Natural killer cell treated with Interleukin-12 subunit alpha and Interleukin-12 subunit beta and Interleukin-15 and Interleukin-18, amount 100 ng/mL, for 72 hours (primary cell): ENCODE data around the gene TRMU. TPM values are rescaled to one million over a fixed set of nuclear protein-coding genes. Genes with fewer than 3 reads are reported as not detected.
"Not testable (repeated sequence)": the region's sequence is repeated elsewhere in the genome, so short reads cannot be mapped to it uniquely, and the experiment has no call there.

ENCODE experiments used
- ATAC-seq, 2 donors: fragments of 150-1000 bp; cut with Tn5 transposase in 1 of 2; sonication (Bioruptor Pico), chemical (Tn5 transposase) in 1 of 2; 2 replicates each; pipeline ENCODE4 v1.10.0; 2021
- DNase-seq: peaks from one replicate; pipeline ENCODE4 v3.0.0; 2022; ENCODE audit warnings: low spot score
- H3K27ac Mint-ChIP-seq, 2 donors: 1 replicate in 1 of 2; 2 replicates in 1 of 2; pipeline ENCODE4 v1.8.0; 2022; ENCODE audit warnings: mixed read lengths in 2 of 2, mild to moderate bottlenecking in 1 of 2, moderate library complexity in 1 of 2
- H3K27me3 Mint-ChIP-seq, 2 donors: 1 replicate in 1 of 2; 2 replicates in 1 of 2; pipeline ENCODE4 v1.8.0; 2022; ENCODE audit warnings: mixed read lengths in 2 of 2
- H3K36me3 Mint-ChIP-seq: one replicate; pipeline ENCODE4 v1.8.0; 2022; ENCODE audit warnings: mixed read lengths
- H3K4me1 Mint-ChIP-seq, 2 donors: 1 replicate in 1 of 2; 2 replicates in 1 of 2; pipeline ENCODE4 v1.8.0; 2022; ENCODE audit warnings: low read depth in 2 of 2, mixed read lengths in 2 of 2, mild to moderate bottlenecking in 1 of 2
- H3K4me3 Mint-ChIP-seq: one replicate; pipeline ENCODE4 v1.8.0; 2022; ENCODE audit warnings: mixed read lengths
- H3K9me3 Mint-ChIP-seq: 2 replicates; pipeline ENCODE4 v1.8.0; 2022; ENCODE audit warnings: mixed read lengths
- total RNA-seq, 2 donors: library from RNA; stranded (reverse); gene quantifications; one replicate each; pipeline ENCODE4 v1.2.3, GENCODE V29; 2022

Gene TRMU
- total RNA-seq, 2 donors from 2014 or later, result 72.7 to 135 TPM

- DNase-seq (no peak), ATAC-seq (no peak)
- no peaks in the 10 kb centered on the region for H3K27me3 Mint-ChIP-seq
- H3K4me3 Mint-ChIP-seq, result peak overlapping the region; percentile 97
- H3K9me3 Mint-ChIP-seq, result no peaks in the 10 kb centered on the region
- H3K36me3 Mint-ChIP-seq, result peaks cover 24% of the 10 kb centered on the region
- peak overlapping the region; percentile 97 to 100 for H3K27ac Mint-ChIP-seq
- peaks cover 65 to 67% of the 10 kb centered on the region in 2 donors for H3K4me1 Mint-ChIP-seq
These were observed 40.7 kb upstream of the TRMU start for GRCh38 chr22:46294784-46295183.

DNA sequence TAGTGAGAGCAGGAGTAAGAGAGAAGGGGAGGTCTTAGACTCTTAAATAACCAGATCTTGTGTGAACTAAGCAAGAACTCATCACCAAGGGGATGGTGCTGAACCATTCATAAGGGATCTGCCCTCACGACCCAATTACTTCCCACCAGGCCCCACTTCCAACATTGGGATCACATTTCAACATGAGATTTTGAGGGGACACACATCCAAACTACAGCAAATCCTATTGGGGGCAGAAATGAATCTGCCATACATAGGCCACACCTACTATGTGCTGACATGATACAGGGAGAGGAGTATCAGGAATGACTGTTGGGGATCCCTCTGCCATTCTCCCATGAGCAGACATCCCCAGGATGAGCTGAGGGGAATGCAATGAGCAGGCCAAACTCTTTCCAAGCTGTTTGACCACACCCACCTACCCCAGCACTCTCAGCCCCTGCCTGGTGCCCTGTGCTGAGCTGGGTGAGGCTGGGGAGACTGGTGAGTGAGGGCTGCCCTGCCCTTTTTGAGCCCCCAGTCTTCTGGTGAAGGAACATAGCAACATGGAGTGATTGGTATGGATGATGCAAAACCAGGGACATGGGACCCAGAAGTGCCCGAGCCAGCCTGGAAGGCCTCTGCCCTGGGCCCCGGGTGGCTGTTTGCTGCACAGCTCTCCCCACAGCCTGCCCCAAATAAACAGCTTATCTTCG lies 40.1 kb upstream of the TRMU start:
- Mint-ChIP-seq H3K4me3 (peak overlapping the region; percentile 97), H3K4me1 (peaks cover 60 to 61% of the 10 kb centered on the region in 2 donors), H3K27ac (peak overlapping the region; percentile 97 to 100), H3K27me3 (no peaks in the 10 kb centered on the region), H3K9me3 (no peaks in the 10 kb centered on the region), H3K36me3 (peaks cover 25% of the 10 kb centered on the region)
- ATAC-seq (no peak), DNase-seq (no peak)

DNA sequence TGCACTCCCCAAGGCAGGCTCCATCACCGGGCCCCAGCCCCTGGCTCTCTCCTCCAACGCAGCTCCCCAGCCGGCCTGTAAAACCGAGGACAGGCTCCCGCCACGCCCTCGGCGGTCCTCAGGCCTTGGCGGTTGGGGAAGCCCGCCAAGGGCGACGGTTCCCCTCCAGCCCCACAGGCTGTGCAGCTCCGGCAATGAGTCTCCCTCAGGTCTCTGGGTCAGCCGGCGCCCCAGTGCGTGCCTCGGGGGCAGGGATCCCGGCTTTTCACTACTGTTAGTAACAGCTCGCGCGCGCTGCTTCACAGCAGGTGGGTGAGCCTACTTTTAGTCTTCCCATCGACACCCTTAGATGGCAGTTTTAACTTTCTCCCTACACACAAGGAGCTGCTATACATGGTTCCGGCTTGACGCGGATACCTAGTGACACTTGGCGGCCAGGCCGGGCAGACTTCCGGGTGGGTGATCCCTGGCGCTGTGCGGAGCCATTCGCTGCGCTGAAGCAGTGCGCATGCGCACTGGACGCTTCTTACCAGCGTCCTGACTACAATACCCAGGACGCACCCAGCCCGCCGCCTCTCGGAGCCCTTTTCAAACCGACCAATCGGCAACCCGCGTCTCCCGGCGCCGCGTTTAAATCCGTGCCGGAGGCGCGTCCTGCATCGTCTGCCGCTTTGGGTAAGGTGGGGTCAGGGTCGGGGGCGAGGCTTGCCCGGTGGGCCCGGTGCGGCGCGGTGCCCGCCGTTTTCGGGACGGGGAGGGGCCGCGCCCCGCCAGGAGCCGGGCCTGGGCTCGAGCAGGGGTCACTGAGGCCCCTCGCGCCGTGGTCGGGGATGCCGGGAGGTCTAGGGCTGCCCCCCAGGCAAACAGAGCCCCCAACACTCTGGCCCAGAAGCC lies 39.0 kb upstream of the TRMU start, which contains the start of gene GTSE1:
Gene GTSE1 (plus strand): TSS at position 614 of the 894 bp plus-strand sequence. CDS start 531 bp downstream, outside the sequence.
- Mint-ChIP-seq H3K9me3 (no peaks in the 10 kb centered on the region), H3K27ac (peak within 1 kb of the TSS; percentile 97 to 100), H3K36me3 (peaks cover 28% of the 10 kb centered on the region), H3K4me1 (peaks cover 51 to 54% of the 10 kb centered on the region in 2 donors), H3K4me3 (peak within 1 kb of the TSS; percentile 97), H3K27me3 (no peaks in the 10 kb centered on the region)
- ATAC-seq (peak; percentile 98 to 99), DNase-seq (peak; percentile 98)

GRCh38 chr22:46297151-46297812 lies 38.2 kb upstream of the TRMU start:
- Mint-ChIP-seq H3K27ac (peak overlapping the region; percentile 97 to 100), H3K36me3 (peaks cover 26% of the 10 kb centered on the region), H3K27me3 (no peaks in the 10 kb centered on the region), H3K4me3 (peak overlapping the region; percentile 97), H3K4me1 (peaks cover 49 to 51% of the 10 kb centered on the region in 2 donors), H3K9me3 (no peaks in the 10 kb centered on the region)
- no peak for DNase-seq
- peak; percentile 0 to 19 for ATAC-seq

- ATAC-seq (no peak), DNase-seq (no peak)
- Mint-ChIP-seq H3K27me3 (no peaks in the 10 kb centered on the region), H3K36me3 (peaks cover 22% of the 10 kb centered on the region), H3K9me3 (no peaks in the 10 kb centered on the region), H3K27ac (peak overlapping the region in 1 of 2 donors; percentile 20), H3K4me1 (peaks cover 38 to 47% of the 10 kb centered on the region in 2 donors), H3K4me3 (peak overlapping the region; percentile 73)
These were observed 36.4 kb upstream of the TRMU start for GRCh38 chr22:46299101-46299500.

DNA sequence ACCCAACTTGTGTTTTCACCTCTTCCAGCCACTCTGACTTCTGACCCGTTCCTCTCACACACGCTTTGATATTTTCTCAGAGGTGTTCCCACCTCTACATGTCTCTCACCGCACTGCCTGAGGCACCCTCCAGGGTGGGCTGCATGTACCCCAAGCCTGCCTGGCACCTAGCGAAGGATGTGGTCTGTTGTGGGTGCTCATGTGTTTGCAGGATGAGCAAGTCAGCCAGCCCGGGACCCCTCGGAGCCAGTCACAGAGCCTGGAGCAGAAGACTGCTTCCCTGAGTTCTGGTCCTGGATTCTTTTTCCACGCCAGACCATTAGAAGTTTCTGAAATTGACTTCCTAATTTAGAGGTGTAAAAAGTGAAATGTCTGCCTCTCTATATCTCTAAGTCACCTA lies 35.0 kb upstream of the TRMU start:
- Mint-ChIP-seq H3K27ac (no peak overlapping the region), H3K36me3 (peaks cover 22% of the 10 kb centered on the region), H3K9me3 (no peaks in the 10 kb centered on the region), H3K27me3 (no peaks in the 10 kb centered on the region), H3K4me1 (peaks cover 28 to 39% of the 10 kb centered on the region in 2 donors), H3K4me3 (peak overlapping the region; percentile 16)
- ATAC-seq (no peak), DNase-seq (no peak)

DNA sequence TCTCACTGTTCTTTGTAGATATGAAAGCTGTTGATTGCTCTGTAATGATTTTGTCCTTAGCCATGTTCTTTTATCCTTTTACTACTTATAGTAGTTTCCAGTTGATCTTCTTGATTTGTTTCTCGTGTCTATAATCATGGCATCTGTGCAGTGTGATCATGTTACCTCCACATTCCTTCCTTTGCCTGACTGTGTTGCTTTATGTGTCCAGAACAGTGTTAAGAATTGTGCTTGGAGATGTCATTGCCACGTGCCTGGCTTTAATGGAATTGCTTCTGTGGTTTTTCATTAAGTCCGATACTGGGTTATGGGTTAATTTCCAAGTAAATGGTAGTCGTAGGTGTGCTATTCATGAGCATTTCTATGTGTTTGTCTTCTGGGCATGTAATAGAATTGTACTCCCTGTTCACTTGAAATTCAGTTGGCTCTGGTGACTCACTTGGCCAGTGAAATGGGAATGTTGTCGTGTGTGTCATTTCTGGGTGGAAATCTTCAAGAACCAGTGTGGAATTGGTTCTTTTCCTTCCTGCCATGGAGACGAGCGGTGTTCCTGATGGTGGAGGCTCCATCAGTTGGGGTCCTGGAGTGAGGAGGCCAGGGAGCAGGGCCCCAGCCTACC lies 32.1 kb upstream of the TRMU start:
- Mint-ChIP-seq H3K27me3 (no peaks in the 10 kb centered on the region), H3K4me3 (no peak overlapping the region), H3K4me1 (peaks cover 12 to 20% of the 10 kb centered on the region in 2 donors), H3K36me3 (peaks cover 16% of the 10 kb centered on the region), H3K27ac (no peak overlapping the region), H3K9me3 (no peaks in the 10 kb centered on the region)
- ATAC-seq, result no peak
- DNase-seq, result no peak

- Mint-ChIP-seq H3K27me3 (no peaks in the 10 kb centered on the region), H3K27ac (no peak overlapping the region), H3K36me3 (peaks cover 6% of the 10 kb centered on the region), H3K4me3 (no peak overlapping the region), H3K4me1 (peaks cover under 1 to 8% of the 10 kb centered on the region in 2 donors), H3K9me3 (no peaks in the 10 kb centered on the region)
- DNase-seq (no peak), ATAC-seq (no peak)
These were observed 27.1 kb upstream of the TRMU start for GRCh38 chr22:46308283-46308988.

GRCh38 chr22:46309526-46310085 lies 25.9 kb upstream of the TRMU start:
- Mint-ChIP-seq H3K27me3 (no peaks in the 10 kb centered on the region), H3K9me3 (no peaks in the 10 kb centered on the region), H3K4me1 (peaks cover 0 to 5% of the 10 kb centered on the region in 2 donors), H3K4me3 (no peak overlapping the region), H3K36me3 (peaks cover 6% of the 10 kb centered on the region), H3K27ac (no peak overlapping the region)
- no peak for DNase-seq
- ATAC-seq, result no peak

- Mint-ChIP-seq H3K4me1 (peaks cover 0 to 5% of the 10 kb centered on the region in 2 donors), H3K4me3 (no peak overlapping the region), H3K36me3 (peaks cover 6% of the 10 kb centered on the region), H3K27ac (no peak overlapping the region), H3K27me3 (no peaks in the 10 kb centered on the region), H3K9me3 (no peaks in the 10 kb centered on the region)
- no peak for DNase-seq
- no peak for ATAC-seq
These were observed 23.5 kb upstream of the TRMU start for GRCh38 chr22:46312056-46312455.

- DNase-seq, H3K4me3 Mint-ChIP-seq, H3K27ac Mint-ChIP-seq, H3K9me3 Mint-ChIP-seq, ATAC-seq, H3K4me1 Mint-ChIP-seq, H3K27me3 Mint-ChIP-seq: not testable (repeated sequence)
- peaks cover 12% of the 10 kb centered on the region for H3K36me3 Mint-ChIP-seq
These were observed 22.7 kb upstream of the TRMU start for GRCh38 chr22:46312848-46313247.

DNA sequence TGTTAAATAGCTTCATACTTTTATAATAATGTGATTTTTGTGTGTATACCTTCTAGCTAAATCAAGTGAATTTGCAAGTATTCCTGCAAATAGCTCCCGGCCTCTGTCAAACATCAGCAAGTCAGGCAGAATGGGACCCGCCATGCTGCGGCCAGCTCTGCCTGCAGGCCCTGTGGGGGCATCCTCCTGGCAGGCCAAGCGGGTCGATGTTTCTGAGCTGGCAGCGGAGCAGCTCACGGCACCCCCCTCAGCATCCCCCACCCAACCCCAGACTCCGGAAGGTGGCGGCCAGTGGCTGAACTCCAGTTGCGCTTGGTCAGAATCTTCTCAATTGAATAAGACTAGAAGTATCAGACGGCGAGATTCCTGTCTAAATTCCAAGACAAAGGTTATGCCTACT lies 19.5 kb upstream of the TRMU start:
- H3K27me3 Mint-ChIP-seq, result no peaks in the 10 kb centered on the region
- peaks cover 8% of the 10 kb centered on the region for H3K36me3 Mint-ChIP-seq
- no peak overlapping the region for H3K27ac Mint-ChIP-seq
- ATAC-seq (no peak), DNase-seq (no peak)
- H3K9me3 Mint-ChIP-seq, result no peaks in the 10 kb centered on the region
- no peak overlapping the region for H3K4me3 Mint-ChIP-seq
- H3K4me1 Mint-ChIP-seq, result no peaks in the 10 kb centered on the region
